Stimulated activated CD8-positive, alpha-beta memory T cell treated with anti-CD3 and anti-CD28 coated beads, Interleukin-15, amount 100 ng/mL, for 4 hours (primary cell): ENCODE measurements around the gene MCF2L2.
"Not testable (repeated sequence)": the region's sequence is repeated elsewhere in the genome, so short reads cannot be mapped to it uniquely, and the experiment has no call there.

ENCODE experiments used
- DNase-seq, 2 donors: peaks; one replicate each; pipeline ENCODE4 v3.0.0-alpha.2; 2020; ENCODE audit warnings: low read depth in 2 of 2

The MCF2L2 gene

DNA sequence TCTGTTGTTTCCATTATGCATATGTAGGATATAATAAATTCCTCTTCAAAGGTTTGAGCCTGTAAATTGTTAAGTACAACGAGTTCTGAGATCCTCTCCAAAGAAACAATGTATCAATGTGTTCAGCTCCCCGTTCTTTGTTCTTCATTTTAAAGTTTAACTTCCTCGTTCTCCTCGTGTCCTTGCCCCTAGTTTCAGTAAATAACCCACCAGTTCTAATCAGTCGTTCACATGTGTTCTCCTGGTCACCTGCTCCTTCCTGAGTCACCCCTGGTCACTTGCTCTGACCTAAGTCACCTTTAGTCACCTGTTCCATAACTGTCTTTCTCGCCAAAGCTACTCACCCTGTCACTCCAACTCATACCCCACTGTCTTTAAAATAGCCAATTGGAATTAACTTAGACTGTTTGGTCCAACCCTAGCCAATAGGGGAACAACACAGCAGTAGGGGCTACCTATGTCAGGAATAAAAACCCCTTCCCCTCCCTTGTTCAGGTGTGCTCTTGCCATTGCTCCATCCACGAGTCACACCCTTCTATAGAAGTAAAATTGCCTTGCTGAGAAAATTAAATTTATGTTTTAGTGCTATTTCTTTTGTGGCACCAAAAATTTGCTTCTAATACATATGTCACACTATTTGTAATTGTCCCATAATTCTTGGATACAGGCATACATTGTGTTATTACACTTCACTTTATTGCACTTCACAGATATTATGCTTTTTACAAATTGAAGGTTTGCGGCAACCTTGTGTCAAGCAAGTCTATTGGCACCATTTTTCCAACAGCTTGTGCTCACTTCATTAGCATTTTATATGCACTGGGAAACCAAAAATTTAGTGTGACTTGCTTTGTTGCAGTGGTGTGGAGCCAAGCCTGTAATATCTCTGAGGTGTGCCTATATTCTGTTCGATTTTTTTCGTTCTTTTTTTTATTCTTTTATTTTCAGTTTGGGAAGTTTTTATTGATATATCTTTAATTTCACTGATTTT is 15.3 kb upstream of the MCF2L2 start:
- DNase-seq: no peak

- no peak for DNase-seq
These were observed 14.6 kb upstream of the MCF2L2 start for GRCh38 chr3:183442994-183443393.

- not testable (repeated sequence) for DNase-seq
These were observed 12.1 kb upstream of the MCF2L2 start for GRCh38 chr3:183440521-183440920.

DNA sequence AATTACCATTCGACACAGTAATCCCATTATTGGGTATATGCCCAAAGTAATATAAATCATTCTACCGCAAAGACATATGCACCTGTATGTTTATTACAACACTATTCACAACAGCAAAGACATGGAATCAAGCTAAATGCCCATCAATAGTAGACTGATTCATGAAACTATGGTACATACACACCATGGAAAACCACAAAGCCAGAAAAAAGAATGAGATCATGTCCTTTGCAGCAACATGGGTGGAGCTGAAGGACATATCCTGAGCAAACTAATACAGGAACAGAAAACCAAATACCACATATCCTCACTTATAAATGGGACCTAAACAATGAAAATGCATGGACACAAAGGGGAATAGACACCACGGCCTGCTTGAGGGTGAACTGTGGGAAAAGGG is 11.1 kb upstream of the MCF2L2 start:
- no peak for DNase-seq

DNA sequence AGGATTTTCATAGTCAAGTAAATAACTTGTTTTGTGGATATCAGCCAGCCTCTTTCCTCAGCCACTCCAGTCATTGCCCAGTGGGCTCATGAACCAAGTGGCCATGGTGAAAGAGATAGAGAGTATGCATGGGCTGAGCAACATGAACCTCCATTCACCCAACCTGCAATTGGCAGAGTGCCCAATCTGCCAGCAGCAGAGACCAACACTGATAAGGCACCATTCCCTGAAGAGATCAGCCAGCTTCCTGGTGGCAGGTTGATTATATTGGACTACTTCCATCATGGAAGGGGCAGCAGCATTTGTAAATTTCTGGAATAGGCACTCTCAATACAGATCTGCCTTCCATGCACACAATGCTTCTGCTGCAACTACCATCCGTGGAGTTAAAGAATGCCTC is 10.3 kb upstream of the MCF2L2 start:
- DNase-seq: no peak

DNA sequence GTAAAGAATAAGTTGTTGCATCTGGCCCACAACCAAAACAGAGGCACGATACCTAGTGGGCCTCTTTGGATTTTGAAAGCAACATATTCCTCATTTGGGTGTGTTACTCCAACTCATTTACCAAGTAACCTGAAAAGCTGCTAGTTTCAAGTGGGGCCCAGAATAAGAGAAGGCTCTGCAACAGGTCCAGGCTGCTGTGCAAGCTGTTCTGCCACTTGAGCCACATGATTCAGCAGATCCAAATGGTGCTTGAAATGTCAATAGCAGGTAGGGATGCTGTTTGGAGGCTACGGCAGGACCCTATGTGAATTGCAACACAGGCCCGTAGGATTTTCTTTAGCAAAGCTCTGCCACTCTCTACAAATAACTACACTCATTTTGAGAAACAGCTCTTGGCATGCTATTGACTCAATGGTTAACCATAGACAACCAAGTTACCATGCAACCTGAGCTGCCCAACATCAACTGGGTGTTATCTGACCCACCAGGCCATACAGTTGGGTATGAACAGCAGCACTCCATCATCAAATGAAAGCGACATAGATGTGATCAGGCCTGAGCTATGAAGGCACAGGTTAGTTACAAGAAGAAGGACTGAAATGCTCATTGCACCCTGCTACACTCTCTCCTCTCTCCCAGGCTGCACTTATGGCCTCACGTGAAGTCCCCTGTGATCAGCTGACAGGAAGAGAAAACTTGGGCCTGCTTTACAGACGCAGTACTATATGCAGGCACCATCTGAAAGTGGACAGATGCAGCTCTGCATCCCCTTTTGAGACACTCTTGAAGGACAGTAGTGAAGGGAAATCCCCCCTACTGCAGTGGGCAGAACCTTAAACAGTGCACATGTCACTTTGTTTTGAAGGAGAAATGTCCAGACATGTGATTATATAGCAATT is 9.5 kb upstream of the MCF2L2 start:
- DNase-seq: no peak

DNA sequence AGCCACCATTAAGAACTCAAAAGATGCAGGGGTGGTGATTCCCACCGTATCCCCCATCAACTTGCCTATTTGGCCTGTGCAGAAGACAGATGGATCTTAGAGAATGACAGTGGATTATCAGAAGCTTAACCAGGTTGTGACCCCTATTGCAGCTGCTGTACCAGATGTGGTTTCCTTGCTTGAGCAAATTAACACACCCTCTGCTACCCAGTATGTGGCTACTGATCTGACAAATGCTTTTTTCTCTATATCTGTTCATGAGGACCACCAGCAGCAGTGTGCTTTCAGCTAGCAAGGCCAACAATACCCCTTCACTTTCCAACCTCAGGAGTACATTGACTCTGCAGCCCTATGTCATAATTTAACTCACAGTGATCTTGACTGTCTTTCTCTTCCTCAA is 8.6 kb upstream of the MCF2L2 start:
- DNase-seq: no peak

DNA sequence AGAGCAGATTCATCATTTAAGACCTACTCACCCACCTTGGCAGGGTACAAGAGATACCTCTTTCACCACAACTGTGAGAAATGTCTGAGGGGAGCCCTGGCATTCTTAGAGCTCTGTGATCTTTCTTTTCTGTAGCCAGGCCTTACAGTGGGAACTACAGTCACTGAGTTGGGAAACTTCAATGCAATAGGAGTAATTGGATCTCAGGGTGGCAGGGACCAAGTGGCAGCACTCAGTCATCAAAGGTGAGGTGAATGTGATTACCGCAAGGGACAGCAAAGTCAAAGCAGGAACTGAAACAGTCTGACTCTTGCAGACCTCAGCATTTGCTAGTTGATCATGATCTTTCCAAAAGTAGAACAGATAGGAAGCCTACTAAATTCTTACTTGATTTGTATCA is 7.2 kb upstream of the MCF2L2 start:
- no peak for DNase-seq

GRCh38 chr3:183434992-183435391 is 6.6 kb upstream of the MCF2L2 start:
- no peak for DNase-seq

- no peak for DNase-seq
These were observed 6.1 kb upstream of the MCF2L2 start for GRCh38 chr3:183434503-183434902.

GRCh38 chr3:183430325-183430957 is 2.0 kb upstream of the MCF2L2 start:
- DNase-seq: no peak

DNA sequence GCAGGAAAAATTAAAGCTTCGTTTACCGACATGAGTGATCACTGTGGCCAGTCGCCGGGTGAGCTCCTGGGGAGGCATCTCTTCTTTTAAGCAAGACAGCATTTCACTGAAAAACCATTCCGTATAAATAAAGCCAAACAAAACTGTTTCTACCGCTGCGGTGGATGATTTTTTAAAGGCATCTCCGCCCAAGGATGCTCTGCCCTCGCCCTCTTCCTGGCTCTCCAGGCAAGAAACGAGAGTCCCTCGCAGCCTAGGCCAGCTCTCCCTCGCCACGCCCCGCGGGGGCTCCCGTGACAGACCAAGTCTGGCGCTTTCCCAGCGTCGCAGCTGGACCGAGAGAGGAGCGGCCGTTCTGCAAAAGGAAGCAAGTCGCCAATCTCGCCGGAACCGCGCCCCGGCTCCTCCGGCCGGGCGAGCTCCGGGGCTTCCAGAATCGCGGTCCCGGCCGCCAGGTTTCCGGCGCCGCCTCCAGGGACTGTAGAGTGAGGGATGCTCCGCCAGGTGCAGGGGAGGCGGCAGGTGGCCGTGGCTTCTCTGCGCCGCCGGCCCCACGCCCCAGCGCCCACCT is 458 bp downstream of the MCF2L2 start:
- DNase-seq: no peak

DNA sequence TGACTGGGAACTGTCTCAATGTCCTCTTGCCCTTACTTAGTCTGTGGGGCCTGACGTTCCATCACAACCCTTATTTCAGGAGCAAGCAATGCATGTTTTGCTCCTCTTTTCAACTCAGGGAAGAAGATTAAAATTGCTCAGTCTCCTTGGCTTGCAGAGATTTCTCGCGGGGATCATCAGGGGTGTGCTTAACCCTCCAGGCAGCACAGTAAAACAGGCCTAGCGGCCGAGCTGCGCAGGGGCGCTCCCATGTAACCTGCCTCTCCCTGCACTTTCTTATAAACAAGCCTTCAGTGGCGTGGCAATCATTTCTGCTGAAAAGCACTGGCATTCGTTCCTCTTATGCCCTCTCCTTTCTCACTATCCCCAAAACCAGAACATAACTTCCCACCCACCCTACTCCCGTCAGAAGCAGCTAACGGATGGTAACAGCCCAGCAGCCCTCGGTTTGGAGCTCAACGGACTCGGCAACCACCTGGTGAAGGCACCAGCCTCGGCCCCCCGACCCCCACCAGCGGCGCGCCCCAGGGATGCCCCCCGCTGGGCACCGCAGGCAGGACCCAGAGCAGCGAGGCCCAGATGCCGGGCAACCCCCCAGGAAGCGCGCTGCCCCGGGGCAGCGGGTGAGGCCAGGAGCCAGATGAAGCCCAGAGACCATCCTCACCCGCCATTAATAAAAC is 1.1 kb downstream of the MCF2L2 start:
- DNase-seq: no peak

DNA sequence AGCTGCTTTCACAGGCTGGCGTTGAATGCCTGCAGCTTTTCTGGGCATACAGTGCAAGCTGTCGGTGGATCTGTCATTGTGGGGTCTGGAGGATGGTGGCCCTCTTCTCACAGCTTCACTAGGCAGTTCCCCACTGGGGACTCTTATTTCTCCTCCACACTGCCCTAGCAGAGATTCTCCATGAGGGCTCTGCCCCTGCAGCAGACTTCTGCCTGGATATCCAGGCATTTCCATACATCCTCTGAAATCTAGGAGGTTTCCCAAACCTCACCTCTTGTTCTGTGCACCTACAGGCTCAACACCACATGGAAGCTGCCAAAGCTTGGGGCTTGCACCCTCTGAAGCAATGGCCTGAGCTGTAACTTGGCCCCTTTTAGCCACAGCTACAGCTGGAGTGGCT is 9.6 kb downstream of the MCF2L2 start:
- not testable (repeated sequence) for DNase-seq

- DNase-seq: no peak
These were observed 17.1 kb downstream of the MCF2L2 start for GRCh38 chr3:183411216-183411922.

GRCh38 chr3:183410759-183411158 is 17.7 kb downstream of the MCF2L2 start:
- no peak for DNase-seq

DNA sequence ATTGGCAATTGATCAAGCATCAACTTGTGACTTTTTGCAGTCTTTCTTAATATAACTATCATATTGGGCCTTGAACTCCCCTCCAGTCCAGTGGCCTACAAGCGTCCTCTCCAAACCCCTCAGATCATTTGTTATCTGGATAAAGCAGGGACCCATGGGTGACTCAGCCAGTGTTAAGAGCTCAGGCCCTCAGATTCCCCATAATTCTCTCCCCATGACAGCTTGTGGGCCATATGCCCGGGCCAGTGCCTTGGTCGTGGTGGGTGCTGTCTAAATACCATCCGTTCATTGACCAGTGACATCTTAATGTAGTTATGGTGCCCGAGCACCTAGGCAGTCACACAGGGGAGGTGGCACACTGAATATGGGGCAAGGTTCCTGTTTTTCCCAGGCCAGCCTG is 18.1 kb downstream of the MCF2L2 start:
- no peak for DNase-seq

- no peak for DNase-seq
These were observed 19.2 kb downstream of the MCF2L2 start for GRCh38 chr3:183409219-183409618.

DNA sequence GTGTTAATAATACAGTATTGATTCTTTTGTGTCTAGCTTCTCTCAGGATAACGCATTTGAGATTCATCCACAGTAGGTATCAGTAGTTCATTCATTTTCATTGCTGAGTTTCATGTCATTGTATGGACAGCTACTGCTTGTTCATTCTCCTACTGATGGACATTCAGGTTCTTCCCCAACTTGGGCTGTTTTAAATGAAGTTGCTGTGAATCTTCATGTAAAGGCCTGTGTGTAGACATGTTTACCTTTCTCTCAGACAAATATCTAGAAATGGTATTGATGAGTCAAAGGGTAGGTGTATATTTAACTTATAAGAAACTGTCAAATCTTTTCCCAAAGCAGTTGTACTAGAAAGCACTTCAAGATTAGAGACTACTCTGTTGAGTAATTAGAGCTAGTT is 26.7 kb downstream of the MCF2L2 start:
- no peak for DNase-seq

DNA sequence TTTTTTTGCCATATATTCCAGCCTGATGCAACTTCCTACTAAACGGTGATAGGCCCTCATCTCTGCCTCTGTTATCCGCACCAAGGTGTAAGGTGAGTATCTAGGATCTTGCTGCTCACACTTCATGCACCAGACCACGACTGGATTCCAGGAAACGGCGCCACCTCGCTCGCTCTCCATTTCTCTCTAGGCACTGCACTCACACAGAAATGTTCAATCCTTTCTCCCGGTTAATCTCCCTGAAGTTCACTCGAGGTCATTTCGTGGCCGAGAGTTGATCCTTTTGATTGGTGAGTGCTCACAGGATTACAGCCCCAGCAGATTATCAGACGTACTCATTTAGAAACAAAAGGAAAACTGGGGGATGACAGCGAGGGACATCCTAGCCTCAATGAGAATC is 28.1 kb downstream of the MCF2L2 start:
- no peak for DNase-seq
